PC-3 (cell line): ENCODE results near the gene CDR2L.

Source experiments
- EZH2phosphoT487 ChIP-seq: fragments of 300-600 bp; sonication (generic); IDR thresholded peaks from 2 replicates; pipeline ENCODE4 v1.6.1; 2018; ENCODE audit warnings: mild to moderate bottlenecking, antibody characterized with exemption, low read length, borderline replicate concordance
- TF ChIP-seq, protein P1 (sequence below): fragments of 300-600 bp; sonication (generic); conservative IDR thresholded peaks from 2 replicates; pipeline ENCODE4 v1.5.1; 2017; ENCODE audit warnings: antibody characterized with exemption, low read depth, mild to moderate bottlenecking, low read length

- TF ChIP-seq, protein P1, sequence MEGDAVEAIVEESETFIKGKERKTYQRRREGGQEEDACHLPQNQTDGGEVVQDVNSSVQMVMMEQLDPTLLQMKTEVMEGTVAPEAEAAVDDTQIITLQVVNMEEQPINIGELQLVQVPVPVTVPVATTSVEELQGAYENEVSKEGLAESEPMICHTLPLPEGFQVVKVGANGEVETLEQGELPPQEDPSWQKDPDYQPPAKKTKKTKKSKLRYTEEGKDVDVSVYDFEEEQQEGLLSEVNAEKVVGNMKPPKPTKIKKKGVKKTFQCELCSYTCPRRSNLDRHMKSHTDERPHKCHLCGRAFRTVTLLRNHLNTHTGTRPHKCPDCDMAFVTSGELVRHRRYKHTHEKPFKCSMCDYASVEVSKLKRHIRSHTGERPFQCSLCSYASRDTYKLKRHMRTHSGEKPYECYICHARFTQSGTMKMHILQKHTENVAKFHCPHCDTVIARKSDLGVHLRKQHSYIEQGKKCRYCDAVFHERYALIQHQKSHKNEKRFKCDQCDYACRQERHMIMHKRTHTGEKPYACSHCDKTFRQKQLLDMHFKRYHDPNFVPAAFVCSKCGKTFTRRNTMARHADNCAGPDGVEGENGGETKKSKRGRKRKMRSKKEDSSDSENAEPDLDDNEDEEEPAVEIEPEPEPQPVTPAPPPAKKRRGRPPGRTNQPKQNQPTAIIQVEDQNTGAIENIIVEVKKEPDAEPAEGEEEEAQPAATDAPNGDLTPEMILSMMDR = no peak
- no peak for TF ChIP-seq EZH2phosphoT487
Measured at GRCh38 chr17:75044716-75045115, 57.3 kb downstream of the CDR2L start.
